Stimulated activated CD4-positive, alpha-beta T cell treated with anti-CD3 and anti-CD28 coated beads, TNF-alpha, amount 100 ng/mL, for 4 hours (primary cell): ENCODE results near the gene HOXC5.
A peak's percentile ranks its signal among the peaks of the same experiment; 100 is the strongest.
"Not testable (repeated sequence)": the region's sequence is repeated elsewhere in the genome, so short reads cannot be mapped to it uniquely, and the experiment has no call there.

Experiments used
- DNase-seq, 3 experiments: peaks; one replicate each; pipeline ENCODE4 v3.0.0-alpha.2; 2020; ENCODE audit warnings: low read depth in 3 of 3

Gene HOXC5

DNA sequence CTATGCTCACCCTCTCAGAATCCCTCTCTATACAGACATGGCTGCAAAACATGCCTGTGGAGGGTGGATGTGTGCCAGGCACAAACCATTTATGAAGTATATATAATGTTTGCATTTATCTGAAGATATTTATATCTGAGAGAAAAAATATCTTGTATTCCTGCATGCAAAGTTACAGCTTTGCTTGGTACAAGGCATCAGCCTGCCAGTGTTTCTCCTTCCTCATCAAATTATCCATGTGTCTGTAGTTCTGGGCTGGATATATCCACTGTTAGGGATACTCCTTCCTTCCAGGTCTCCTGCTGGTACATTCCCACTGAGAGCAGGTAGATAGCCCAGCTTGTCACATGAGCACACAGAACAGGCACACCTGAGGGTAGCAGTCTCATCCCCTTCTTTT is 32.8 kb downstream of the HOXC5 start:
- DNase-seq, result no peak

DNA sequence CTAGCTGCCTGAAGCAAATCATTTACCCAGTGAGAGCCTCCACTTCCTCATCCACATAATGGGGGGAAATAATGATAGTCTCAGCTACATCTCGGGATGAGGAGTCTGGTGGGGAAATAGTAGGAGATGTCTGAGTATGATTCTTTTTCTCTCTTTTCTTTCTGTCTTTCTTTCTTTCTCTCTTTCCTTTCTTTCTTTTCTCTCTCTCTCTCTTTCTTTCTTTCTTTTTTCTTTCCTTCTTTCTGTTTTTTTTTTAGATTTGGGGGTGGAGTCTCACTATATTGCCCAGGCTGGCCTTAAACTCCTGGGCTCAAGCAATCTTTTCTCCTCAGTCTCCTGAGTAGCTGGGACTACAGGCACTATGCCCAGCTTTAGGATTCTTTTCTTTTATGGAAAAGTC is 33.6 kb downstream of the HOXC5 start:
- DNase-seq, result no peak

DNA sequence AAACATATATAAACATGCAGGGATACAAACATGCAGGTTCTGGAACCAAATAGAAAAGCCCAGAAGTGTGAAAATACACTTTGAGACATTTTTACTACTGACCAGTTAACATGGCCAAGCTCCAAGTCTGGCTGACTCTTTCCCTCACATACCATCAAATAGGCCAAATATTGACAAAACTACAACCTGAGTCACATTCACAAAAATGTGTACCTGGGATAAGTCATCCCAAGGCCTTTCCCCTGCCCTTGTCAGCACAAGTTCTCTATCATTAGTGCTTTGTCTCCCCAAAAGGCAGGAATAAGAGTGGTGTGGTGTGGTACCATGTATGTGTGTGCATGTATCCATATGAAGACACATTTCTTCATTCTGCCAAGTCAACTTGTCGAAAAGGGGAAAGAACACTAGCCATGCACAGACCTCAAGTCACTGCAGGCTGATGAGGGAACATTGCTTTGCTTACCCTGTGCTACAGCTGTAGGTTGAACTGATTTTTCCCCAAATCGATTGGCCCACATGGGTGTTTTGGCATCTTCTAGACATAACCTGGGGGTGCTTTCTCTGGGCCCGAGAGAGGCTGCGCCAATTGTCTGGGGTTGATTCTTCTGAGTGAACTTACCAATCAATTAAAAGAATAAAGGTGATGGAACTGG is 35.7 kb downstream of the HOXC5 start:
- no peak for DNase-seq

DNA sequence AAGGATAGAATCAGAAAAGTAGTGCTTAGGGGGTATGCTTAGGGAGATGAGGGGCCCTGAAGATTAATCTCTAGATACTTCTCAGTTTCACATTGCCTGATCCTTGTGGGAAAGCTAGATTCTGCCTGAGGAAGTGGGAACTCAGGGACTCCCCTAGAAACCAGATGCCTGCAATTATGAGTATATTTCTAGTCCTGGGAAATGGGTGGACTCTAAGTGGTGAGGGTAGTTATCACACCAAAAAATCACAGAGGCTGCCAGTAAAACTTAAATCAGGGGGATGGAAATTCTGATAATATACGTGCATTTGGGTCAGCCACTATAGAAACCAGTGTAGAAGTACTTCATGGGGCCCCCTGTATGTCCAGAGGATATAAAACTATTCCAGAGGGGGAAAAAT is 39.1 kb downstream of the HOXC5 start:
- DNase-seq, result no peak

DNA sequence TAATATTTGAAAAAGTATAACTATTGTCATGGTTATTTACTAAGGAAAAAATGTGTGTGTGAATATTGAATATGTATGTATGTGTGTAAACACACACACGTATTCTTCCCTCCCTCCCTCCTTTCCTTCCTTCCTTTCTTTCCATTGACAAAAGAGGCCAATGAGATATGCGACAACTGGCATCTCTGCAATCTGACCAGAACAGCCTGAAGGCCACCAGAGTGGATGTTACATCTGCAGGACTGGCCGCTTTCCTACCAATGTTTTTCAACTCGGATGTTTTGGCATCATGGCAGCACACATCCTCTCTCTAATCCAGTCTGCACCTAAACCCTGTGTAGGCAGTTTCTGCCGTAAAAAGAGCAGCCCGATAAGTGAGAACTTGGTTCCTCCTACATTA is 41.5 kb downstream of the HOXC5 start:
- DNase-seq, result no peak

DNA sequence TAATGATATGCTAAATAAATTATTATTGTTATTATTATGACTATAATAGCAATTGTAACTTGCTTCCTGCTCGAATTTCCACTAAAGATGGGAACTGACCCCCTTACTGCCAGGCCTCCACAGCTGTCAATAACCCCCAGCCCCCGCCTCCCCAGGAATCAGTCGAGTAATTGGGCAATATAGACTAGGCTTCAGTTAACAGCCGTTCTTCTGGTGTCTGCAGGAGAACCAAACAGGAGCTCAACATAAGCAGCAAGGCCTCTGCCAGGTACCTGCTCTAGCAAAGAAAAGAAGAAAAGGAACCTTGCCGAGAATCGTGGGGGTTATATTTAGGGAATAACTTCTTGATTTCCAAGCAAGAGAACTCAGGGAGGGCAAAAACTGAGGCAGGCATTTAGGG is 42.6 kb downstream of the HOXC5 start:
- DNase-seq, result no peak

DNA sequence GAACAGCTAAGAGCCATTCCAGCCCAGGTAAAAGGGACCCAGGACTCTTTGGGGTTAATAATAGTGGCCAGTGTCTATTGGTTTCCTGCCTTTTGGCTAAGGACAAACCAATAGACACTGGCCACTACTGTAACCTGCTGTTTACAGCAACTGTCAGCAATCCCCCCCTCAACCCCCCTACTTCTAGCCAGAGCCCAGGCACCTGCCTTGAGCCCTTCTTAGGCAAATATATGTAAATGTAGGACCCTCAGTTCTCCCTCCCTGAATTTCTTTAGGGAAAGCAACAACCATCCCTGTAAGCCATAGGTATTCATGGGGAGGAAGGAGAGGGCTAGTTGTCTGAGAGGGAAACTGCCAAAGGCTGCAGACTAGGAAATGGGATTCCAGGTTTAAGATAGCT is 43.1 kb downstream of the HOXC5 start:
- no peak for DNase-seq

DNA sequence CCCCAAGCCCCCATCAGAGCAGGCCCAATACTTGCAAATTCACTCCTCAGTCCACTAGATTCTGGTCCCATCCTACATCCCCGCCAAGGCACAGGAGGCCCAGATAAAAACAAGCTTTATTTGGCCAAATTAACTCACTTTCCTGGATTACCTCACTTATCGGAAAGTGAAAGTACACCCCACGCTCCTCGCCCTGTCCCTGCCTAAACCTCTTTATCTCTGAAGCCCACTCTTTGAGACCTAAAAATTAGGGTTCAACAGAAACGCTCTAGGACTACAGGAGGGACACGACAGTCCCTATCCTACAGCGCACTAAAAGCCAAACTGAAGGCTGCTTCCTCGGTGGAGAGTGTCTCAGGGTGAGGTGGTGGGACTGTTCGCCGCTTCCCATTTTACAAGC is 45.0 kb downstream of the HOXC5 start:
- DNase-seq, result not testable (repeated sequence)

DNA sequence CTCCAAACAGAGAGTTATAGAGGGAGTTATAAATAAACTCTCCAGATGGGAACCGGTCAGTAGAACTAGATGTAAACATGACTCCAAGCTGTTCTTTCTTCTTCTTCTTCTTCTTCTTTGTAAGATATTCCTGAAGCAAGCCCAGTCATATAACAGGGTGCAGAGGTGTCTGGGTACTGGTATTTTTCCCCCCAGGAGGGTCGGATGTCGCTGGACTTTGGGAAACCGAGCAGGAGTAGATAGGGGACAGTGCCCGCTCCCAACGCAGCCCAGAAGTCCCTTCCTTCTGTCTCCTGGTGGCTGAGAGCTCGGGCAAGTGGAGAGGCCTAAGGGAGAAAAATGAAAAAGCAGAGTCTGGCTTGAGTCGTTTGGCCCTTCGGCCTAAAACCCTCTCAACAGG is 46.3 kb downstream of the HOXC5 start:
- not testable (repeated sequence) for DNase-seq

DNA sequence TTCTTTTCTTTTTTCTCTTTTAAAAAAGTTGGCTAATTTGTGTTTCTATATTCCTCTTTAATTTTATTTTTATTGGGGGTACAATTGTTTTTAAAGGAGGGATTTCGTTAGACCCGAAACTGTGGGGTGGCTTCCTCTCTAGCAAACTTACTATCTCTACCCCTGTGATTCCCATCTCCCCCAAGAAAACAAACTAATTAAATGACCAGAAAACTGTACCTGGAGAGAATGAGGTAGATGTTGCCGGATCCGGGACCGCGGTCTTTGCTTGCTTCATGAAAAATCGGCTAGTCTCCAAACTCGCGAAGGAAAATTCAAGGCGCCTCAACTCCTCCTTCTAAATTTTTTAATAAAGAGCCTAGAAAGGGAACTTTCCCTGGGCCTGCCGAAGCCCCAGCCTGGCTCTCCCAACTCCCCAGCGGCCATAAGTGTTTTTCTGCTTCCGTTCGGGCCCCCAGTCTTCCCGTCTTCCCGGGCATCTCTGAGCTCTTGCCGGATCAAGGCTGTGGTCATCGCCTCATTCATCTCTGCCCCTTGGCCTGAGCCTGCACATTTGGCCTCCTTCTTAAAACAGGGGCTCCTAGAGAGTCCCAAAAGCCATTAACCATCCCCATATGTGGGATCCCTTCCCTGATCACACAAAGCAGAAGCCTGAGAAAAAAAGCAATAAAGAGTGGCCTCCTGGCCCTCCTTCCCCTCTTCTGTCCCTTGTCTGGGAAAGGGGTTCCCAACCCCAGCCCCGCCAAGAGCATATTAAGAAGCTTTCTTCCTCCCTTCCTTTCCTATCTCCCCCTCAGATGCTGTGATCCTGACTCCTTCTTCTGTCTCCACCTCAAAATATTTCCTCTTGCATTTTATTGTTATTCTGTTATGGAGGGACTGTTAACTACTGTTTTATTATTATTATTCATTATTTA is 47.4 kb downstream of the HOXC5 start:
- DNase-seq, result not testable (repeated sequence)

DNA sequence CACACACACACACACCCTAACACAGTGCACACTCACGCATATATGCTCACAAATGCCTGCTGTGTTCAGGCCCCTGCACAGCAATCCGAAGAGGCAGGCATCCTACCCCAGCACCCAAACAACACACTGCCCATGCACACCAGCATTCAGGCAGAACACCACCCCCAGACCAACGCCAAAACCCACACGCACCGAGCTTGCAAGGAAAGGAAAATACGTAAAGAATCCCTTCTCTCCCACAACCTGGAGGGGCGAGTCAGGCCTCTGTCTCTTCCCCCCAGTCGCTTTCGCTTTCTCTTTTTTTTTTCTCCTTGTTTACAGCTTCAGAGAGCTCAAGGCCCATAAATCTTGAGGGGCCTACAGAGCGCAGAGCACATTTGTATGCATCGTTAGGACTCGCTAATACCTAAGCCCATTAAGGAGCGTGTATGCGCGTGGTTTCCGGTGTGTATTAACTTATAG is 48.2 kb downstream of the HOXC5 start:
- not testable (repeated sequence) for DNase-seq

DNA sequence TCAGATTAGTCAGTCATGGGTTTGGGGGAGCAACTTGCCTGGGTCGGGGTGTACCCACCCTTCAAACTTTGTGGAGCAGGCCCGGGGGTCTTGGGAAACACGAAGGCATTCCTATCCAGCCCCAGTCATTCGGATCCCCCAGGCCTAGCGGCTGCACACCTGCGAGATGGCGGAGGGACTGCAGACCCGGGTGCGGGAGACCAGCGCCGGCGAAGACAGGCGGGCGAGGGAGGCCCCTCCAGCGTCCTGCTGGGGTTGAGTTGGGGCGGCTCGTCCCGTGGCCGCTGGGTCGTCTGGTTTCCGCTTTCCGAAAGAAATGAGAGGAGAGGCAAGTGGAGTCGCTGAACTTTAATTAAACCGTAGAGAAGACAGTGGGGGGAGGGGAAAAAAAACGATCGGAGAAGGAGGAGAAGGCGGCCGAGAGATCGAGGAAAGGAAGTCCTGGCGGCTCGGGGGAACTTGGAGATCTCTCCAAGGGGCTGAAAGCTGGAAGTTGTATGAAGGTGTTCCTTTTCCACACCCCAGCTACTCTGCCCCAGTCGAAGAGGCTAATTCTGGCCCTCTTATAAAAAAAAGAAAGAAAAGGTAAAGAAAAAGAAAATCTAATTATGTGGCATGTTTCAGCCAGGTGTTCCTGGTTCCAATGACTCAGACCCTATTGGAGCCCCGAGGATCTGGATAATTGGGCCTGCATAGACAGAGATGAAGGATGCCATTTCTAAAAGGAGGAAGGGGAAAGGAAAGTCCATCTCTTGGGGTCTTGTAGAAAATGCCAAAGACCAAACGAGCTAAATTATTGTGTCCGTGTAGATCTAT is 48.9 kb downstream of the HOXC5 start:
- not testable (repeated sequence) for DNase-seq

DNA sequence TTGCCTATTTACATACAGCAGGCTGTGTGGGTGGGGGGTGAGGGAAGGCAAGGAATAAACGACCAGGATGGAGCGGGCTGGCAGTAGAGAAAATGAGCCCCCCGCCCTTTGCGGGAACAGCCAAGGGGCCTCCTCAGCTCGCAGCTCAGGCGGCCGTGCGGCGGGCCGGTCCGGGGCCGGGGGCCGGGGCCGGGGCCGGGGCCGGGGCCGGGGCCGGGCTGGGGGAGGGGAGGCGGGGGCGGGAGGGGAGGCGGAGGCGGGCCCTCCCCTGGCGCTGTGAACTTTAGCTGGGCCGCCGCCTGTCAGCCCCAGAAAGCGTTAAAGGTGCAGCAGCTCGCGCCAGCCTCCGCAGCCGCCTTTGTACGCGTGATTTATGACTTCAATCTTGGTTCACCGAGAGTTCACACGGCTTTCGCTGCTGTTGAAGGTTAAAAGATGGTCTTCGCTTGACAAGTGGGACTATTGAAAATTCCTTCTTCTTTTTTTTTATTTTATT is 49.6 kb downstream of the HOXC5 start:
- peak in 2 of 3 experiments; percentile 17 to 22 for DNase-seq
